HG03064 (cell line): ENCODE measurements around the gene NAA20.

Experiments used
- ATAC-seq: cut with Tn5 transposase; IDR thresholded peaks from one replicate; pipeline ENCODE4 v1.9.1; 2021; ENCODE audit warnings: low read depth; ENCODE audit not compliant: unreplicated experiment

Gene NAA20

DNA sequence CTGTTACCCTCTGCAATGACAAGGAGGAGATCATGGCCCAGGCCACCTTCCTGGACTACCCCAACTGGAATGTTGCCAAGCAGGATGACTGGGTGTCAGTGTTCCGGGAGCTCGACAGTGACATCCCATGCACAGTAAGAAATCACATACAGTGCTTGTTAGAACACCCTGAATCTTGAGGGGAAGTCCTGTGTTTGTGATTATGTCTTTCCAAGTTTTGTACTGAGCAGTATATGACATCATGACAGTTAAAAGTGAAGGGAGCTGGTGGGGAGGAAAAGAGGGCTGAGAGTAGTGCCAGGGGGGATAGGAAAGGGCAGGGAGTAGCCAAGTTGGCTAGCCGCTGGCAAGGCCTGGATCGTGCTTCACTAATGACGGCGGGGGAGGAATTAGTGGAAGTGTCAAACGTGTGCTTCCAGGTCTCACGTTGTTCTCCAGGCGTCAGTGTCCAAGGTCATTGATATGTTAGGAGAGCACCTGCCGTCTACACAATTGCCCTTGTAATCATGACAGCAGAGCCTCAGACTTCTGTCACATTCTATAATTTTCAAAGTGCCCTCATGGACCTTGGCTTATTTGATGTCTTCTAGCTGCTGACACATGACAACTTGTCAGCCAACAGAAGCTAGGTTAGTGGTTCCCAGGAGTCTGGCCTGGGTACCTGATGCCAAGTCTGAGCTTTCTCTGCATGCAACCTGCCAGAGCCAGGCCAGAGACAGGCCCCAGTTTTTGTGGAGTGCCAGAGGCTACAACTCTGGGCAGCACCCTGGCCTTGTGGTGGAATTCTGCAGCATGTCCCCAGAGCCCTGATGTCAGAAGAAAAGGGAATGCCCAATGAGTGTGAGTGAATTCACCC, 53.9 kb downstream of the NAA20 start:
- ATAC-seq: no peak

- no peak for ATAC-seq
These were observed 56.7 kb downstream of the NAA20 start for GRCh38 chr20:20073801-20074371.

DNA sequence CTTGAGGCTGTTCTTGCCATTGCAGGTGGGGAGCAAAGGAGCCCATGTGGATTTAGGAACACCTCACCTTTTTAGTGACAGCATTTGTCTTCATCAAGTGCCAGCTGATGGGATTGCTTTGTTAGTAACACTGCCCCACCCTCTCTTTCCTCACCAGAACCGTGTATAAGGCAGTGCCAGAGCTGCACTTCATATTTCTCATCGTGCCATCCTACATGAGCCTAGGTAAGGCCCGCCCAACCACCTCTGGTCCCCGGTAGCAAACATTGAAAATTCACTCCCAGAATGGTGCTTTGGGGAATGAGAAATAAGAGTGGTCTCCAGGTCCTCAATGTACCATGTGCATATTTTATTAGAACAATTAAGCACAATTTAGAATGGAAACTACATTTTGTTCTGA, 57.9 kb downstream of the NAA20 start:
- ATAC-seq: no peak

- no peak for ATAC-seq
These were observed 59.3 kb downstream of the NAA20 start for GRCh38 chr20:20076297-20077065.

DNA sequence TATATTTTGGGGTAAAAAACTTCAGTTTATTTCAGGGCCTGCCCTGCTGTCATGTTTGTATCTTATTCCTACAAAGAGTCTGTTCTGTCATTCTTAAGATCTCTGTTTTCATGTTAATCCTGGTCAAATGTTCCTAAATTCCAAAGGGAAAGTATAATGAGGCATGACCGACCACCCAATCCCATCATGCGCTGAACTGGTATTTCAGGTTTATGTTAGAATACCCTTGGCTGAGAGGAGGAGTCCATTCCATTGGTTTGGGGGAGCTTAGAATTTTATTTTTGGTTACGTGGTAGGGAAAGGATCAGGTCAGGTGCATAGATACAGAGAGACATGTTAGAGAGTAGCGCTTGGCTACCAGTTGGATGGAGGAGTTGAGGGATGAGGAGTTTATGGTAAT, 60.9 kb downstream of the NAA20 start:
- ATAC-seq: no peak

- ATAC-seq: no peak
These were observed 62.1 kb downstream of the NAA20 start for GRCh38 chr20:20079102-20079784.
